Panc1 (cell line): ENCODE results near the gene SLC16A6. TPM values are rescaled to one million over a fixed set of nuclear protein-coding genes. Genes with fewer than 3 reads are reported as not detected.

ENCODE experiments used
- ATAC-seq: fragments of 200-7000 bp; cut with Tn5 transposase; 2 replicates; pipeline ENCODE4 v1.9.1; 2020; ENCODE audit warnings: mild to moderate bottlenecking, moderate library complexity
- BruUV-seq: library from RNA; stranded (reverse); fragments of 400-500 nt; replicated peaks from 2 replicates; lab custom pipeline; 2021; lab: Mats Ljungman, UMichigan
- CTCF ChIA-PET: fragments of 300-600 bp; sonication (Branson Sonifier 250); formaldehyde crosslinking; loops from one replicate; lab custom pipeline; 2022; ENCODE audit warnings: antibody characterized with exemption; lab: Charles Lee
- POLR2A ChIA-PET: fragments of 300-600 bp; sonication (Branson Sonifier 250); formaldehyde crosslinking; loops from one replicate; lab custom pipeline; 2022; ENCODE audit warnings: antibody characterized with exemption; lab: Charles Lee
- DNase-seq: peaks from one replicate; pipeline ENCODE4 v3.0.0-alpha.2; 2010; ENCODE audit warnings: low read depth, low spot score
- H3K27ac ChIP-seq: 2 replicates; pipeline ENCODE4 v1.5.1; 2011; ENCODE audit warnings: mild to moderate bottlenecking, low read length, inconsistent platforms
- H3K27me3 ChIP-seq: fragments of 200-500 bp; sonication (Bioruptor generic); 2 replicates; pipeline ENCODE4 v1.6.0; 2014; ENCODE audit warnings: low read length, inconsistent platforms; ENCODE audit not compliant: control insufficient read depth, insufficient read depth
- H3K36me3 ChIP-seq: fragments of 200-500 bp; sonication (Bioruptor generic); 2 replicates; pipeline ENCODE4 v1.5.1; 2014; ENCODE audit warnings: inconsistent platforms, mild to moderate bottlenecking, low read length, moderate library complexity; ENCODE audit not compliant: control insufficient read depth, insufficient read depth
- H3K4me1 ChIP-seq: 2 replicates; pipeline ENCODE4 v1.5.1; 2011; ENCODE audit warnings: inconsistent platforms, mild to moderate bottlenecking, low read length, moderate library complexity; ENCODE audit not compliant: control insufficient read depth, insufficient read depth
- H3K4me3 ChIP-seq, 2 experiments: 2 replicates each; pipeline ENCODE4 v1.5.1; 2011 to 2012; ENCODE audit warnings: low read depth in 2 of 2, low read length in 2 of 2, mild to moderate bottlenecking in 2 of 2, inconsistent platforms in 1 of 2, moderate library complexity in 1 of 2
- H3K9me3 ChIP-seq: fragments of 200-500 bp; sonication (Bioruptor generic); 2 replicates; pipeline ENCODE4 v1.5.1; 2014; ENCODE audit warnings: low read depth, mild to moderate bottlenecking, inconsistent platforms, low read length, moderate library complexity; ENCODE audit not compliant: control insufficient read depth, insufficient read depth
- POLR2AphosphoS5 ChIP-seq: IDR thresholded peaks from 2 replicates; pipeline ENCODE4 v1.6.1; 2012; ENCODE audit warnings: mild to moderate bottlenecking, low read depth, low read length, moderate library complexity
- SIN3A ChIP-seq: IDR thresholded peaks from 2 replicates; pipeline ENCODE4 v1.6.1; 2012; ENCODE audit warnings: low read depth, mild to moderate bottlenecking, low read length, moderate library complexity, borderline replicate concordance; ENCODE audit not compliant: insufficient read depth
- TCF7L2 ChIP-seq: IDR thresholded peaks from 2 replicates; pipeline ENCODE4 v1.6.1; 2011; ENCODE audit warnings: mild to moderate bottlenecking, low read depth, low read length, inconsistent platforms
- in situ Hi-C: cut with HindIII; loops from 2 replicates; pipeline ENCODE4 v1.10.0; 2016; ENCODE audit warnings: low sequenced_read_pairs, low pct_unique_long_range_greater_than_20kb
- intact Hi-C: fragments of 100-400 bp; cut with micrococcal nuclease; formaldehyde crosslinking; loops from one replicate; pipeline ENCODE4 v1.10.0; 2022; ENCODE audit not compliant: unreplicated experiment
- total RNA-seq: library from RNA; stranded (reverse); gene quantifications from one replicate; pipeline ENCODE4 v1.2.1, GENCODE V29; 2021; ENCODE audit not compliant: unreplicated experiment
- TF ChIP-seq, protein P1 (sequence below): fragments of 450-650 bp; IDR thresholded peaks from 2 replicates; pipeline ENCODE4 v1.5.1; 2017; ENCODE audit warnings: mild to moderate bottlenecking
- TF ChIP-seq, protein P2 (sequence below), 2 experiments: IDR thresholded peaks; 2 replicates each; pipeline ENCODE4 v1.6.1; 2011 to 2012; ENCODE audit warnings: low read depth in 2 of 2, control low read depth in 1 of 2, low read length in 1 of 2, mild to moderate bottlenecking in 1 of 2, moderate library complexity in 1 of 2; ENCODE audit not compliant: insufficient read depth in 1 of 2

SLC16A6 gene
- total RNA-seq, 1 experiment from 2014 or later = 0.26 TPM

DNA sequence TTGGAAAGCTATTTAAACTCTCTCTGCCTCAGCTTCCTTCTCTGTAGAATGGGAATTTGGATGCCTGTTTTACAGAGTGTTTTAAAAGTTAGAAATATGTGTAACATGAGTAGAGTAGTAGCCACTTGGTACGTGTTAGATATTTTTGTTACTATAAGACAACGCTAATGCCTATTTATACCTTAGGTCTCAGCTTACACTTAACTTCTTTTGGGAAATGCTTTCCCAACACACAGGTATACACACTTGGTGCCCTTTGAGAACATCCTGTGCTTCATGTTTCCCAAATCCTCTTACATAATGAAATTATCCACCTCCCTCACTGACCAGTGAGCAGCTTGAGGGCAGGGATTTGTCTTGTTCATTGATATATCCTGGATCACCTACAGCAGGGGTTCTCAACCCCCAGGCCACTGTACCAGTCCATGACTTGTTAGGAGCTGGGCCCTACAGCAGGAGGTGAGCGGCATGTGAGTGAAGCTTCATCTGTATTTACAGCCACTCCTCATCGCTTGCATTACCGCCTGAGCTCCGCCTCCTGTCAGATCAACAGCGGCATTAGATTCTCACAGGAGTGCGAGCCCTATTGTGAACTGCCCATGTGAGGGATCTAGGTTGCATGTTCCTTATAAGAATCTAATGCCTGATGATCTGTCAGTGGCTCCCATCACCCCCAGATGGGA is 33.9 kb upstream of the SLC16A6 start:
- intact Hi-C loops = no loop called here
- in situ Hi-C loops = no loop called here
- DNase-seq (no peak), ATAC-seq (no peak)
- POLR2A ChIA-PET = interaction anchor here (0.7 kb wide), 1 partner anchor 52 kb away, joined by 8 read pairs; no protein-coding TSS in a partner anchor
- Histone ChIP-seq H3K4me1 (no peaks in the 10 kb centered on the region), H3K4me3 (no peak overlapping the region), H3K9me3 (no peaks in the 10 kb centered on the region), H3K36me3 (no peaks in the 10 kb centered on the region), H3K27ac (no peak overlapping the region), H3K27me3 (no peaks in the 10 kb centered on the region)
- TF ChIP-seq, protein P1, sequence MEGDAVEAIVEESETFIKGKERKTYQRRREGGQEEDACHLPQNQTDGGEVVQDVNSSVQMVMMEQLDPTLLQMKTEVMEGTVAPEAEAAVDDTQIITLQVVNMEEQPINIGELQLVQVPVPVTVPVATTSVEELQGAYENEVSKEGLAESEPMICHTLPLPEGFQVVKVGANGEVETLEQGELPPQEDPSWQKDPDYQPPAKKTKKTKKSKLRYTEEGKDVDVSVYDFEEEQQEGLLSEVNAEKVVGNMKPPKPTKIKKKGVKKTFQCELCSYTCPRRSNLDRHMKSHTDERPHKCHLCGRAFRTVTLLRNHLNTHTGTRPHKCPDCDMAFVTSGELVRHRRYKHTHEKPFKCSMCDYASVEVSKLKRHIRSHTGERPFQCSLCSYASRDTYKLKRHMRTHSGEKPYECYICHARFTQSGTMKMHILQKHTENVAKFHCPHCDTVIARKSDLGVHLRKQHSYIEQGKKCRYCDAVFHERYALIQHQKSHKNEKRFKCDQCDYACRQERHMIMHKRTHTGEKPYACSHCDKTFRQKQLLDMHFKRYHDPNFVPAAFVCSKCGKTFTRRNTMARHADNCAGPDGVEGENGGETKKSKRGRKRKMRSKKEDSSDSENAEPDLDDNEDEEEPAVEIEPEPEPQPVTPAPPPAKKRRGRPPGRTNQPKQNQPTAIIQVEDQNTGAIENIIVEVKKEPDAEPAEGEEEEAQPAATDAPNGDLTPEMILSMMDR = no peak
- TF ChIP-seq TCF7L2 (no peak), POLR2AphosphoS5 (no peak), SIN3A (no peak)
- TF ChIP-seq, protein P2, sequence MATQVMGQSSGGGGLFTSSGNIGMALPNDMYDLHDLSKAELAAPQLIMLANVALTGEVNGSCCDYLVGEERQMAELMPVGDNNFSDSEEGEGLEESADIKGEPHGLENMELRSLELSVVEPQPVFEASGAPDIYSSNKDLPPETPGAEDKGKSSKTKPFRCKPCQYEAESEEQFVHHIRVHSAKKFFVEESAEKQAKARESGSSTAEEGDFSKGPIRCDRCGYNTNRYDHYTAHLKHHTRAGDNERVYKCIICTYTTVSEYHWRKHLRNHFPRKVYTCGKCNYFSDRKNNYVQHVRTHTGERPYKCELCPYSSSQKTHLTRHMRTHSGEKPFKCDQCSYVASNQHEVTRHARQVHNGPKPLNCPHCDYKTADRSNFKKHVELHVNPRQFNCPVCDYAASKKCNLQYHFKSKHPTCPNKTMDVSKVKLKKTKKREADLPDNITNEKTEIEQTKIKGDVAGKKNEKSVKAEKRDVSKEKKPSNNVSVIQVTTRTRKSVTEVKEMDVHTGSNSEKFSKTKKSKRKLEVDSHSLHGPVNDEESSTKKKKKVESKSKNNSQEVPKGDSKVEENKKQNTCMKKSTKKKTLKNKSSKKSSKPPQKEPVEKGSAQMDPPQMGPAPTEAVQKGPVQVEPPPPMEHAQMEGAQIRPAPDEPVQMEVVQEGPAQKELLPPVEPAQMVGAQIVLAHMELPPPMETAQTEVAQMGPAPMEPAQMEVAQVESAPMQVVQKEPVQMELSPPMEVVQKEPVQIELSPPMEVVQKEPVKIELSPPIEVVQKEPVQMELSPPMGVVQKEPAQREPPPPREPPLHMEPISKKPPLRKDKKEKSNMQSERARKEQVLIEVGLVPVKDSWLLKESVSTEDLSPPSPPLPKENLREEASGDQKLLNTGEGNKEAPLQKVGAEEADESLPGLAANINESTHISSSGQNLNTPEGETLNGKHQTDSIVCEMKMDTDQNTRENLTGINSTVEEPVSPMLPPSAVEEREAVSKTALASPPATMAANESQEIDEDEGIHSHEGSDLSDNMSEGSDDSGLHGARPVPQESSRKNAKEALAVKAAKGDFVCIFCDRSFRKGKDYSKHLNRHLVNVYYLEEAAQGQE (IDR thresholded peaks at IDR 0.05; ENCODE audit: insufficient read depth in 1 of 2, low read depth in 2 of 2, low read length in 1 of 2) = no peak
- CTCF ChIA-PET = no interaction called here
- no TSS peak for BruUV-seq

DNA sequence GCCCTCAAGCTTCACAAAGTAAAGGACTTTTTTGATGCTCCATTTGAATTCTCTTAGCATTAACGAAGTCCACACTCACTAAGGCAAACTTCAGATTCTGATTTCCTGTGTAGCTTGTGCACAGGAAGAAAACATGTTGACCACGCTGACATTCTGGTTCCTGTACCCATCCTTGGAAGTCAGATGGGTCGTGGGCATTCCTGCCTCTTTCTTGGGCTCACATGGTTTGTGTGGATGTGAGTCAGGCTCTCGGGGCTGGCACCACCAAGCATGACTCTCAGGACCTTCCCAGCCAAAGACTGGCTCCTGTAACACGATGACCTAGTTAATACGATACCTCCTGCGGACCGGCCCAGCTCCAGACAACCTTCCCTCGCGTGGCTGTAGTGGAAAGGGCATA is 33.2 kb upstream of the SLC16A6 start:
- no peak overlapping the region for H3K27ac ChIP-seq
- intact Hi-C loops = no loop called here
- TF ChIP-seq, protein P2 (IDR thresholded peaks at IDR 0.05; ENCODE audit: insufficient read depth in 1 of 2, low read depth in 2 of 2, low read length in 1 of 2) = no peak
- TF ChIP-seq POLR2AphosphoS5 = no peak
- TF ChIP-seq, protein P1 = no peak
- CTCF ChIA-PET = no interaction called here
- H3K4me1 ChIP-seq = no peaks in the 10 kb centered on the region
- no peak for DNase-seq
- POLR2A ChIA-PET = interaction anchor here (0.7 kb wide), 1 partner anchor 52 kb away, joined by 8 read pairs; no protein-coding TSS in a partner anchor
- no peaks in the 10 kb centered on the region for H3K36me3 ChIP-seq
- no peaks in the 10 kb centered on the region for H3K9me3 ChIP-seq
- H3K4me3 ChIP-seq = no peak overlapping the region
- no peaks in the 10 kb centered on the region for H3K27me3 ChIP-seq
- in situ Hi-C loops = no loop called here
- ATAC-seq = no peak
- BruUV-seq = no TSS peak
